GM13976 (cell line): ENCODE results near the gene CSF2RB.

Source experiments
- DNase-seq: peaks from one replicate; pipeline ENCODE4 v3.0.0; 2012; ENCODE audit warnings: low spot score
- CTCF ChIP-seq: IDR thresholded peaks from 2 replicates; pipeline ENCODE4 v1.5.1; 2012; ENCODE audit warnings: borderline replicate concordance, mild to moderate bottlenecking; ENCODE audit not compliant: insufficient read depth; ENCODE audit errors: extremely low read depth, missing control alignments, control extremely low read depth
- in situ Hi-C: fragments of 300-500 bp; cut with MboI; formaldehyde crosslinking; loops from one replicate; pipeline ENCODE4 v1.12.0; 2022; ENCODE audit warnings: low sequenced_read_pairs, mixed read lengths, inconsistent platforms; ENCODE audit not compliant: unreplicated experiment

Gene CSF2RB

GRCh38 chr22:36904260-36904880 lies 9.1 kb upstream of the CSF2RB start:
- in situ Hi-C loops: no loop called here
- DNase-seq: no peak

GRCh38 chr22:36907253-36908195 lies 5.9 kb upstream of the CSF2RB start:
- in situ Hi-C loops: no loop called here
- no peak for DNase-seq
- TF ChIP-seq CTCF: no peak

More at GRCh38 chr22:36904260-36904880, 9.1 kb upstream of the CSF2RB start:
- no peak for TF ChIP-seq CTCF

- DNase-seq: no peak
- in situ Hi-C loops: no loop called here
- TF ChIP-seq CTCF: no peak
Measured at GRCh38 chr22:36910461-36910860, 3.0 kb upstream of the CSF2RB start.

- TF ChIP-seq CTCF: no peak
- no peak for DNase-seq
- in situ Hi-C loops: no loop called here
Measured at GRCh38 chr22:36911887-36912661, 1.4 kb upstream of the CSF2RB start.

- no peak for TF ChIP-seq CTCF
- DNase-seq: no peak
- in situ Hi-C loops: no loop called here
Measured at GRCh38 chr22:36912694-36913426, 568 bp upstream of the CSF2RB start.

GRCh38 chr22:36914390-36914752 lies 943 bp downstream of the CSF2RB start:
- no peak for TF ChIP-seq CTCF
- in situ Hi-C loops: no loop called here
- DNase-seq: no peak
